Small intestine (tissue), 7 donors: ENCODE measurements around the gene PPP1R12A. TPM values are rescaled to one million over a fixed set of nuclear protein-coding genes. Genes with fewer than 3 reads are reported as not detected.

ENCODE experiments used
- DNase-seq, 2 donors: peaks; one replicate each; pipeline versions ENCODE4 v3.0.0 to v3.0.0-alpha.2; 2013
- FAIRE-seq: peaks from 2 replicates; lab custom pipeline; 2012; peaks lifted over from hg19 to GRCh38; lab: Jason Lieb, UNC
- H3K27ac ChIP-seq, 3 donors: one replicate each; pipeline ENCODE4 v1.5.1; 2013; ENCODE audit warnings: low read length in 2 of 3, mild to moderate bottlenecking in 2 of 3, control low read depth in 1 of 3, inconsistent platforms in 1 of 3, low read depth in 1 of 3, moderate library complexity in 1 of 3
- H3K27me3 ChIP-seq, 3 donors: one replicate each; pipeline ENCODE4 v1.6.1; 2013; ENCODE audit warnings: low read length in 3 of 3, inconsistent platforms in 1 of 3; ENCODE audit not compliant: control insufficient read depth in 3 of 3, insufficient read depth in 3 of 3
- H3K36me3 ChIP-seq, 3 donors: one replicate each; pipeline ENCODE4 v1.6.1; 2013; ENCODE audit warnings: low read length in 3 of 3, inconsistent platforms in 1 of 3, low read depth in 1 of 3, mild to moderate bottlenecking in 1 of 3, moderate library complexity in 1 of 3; ENCODE audit not compliant: control insufficient read depth in 3 of 3, insufficient read depth in 2 of 3
- H3K4me1 ChIP-seq, 3 donors: one replicate each; pipeline ENCODE4 v1.6.1; 2013; ENCODE audit warnings: low read length in 2 of 3, inconsistent platforms in 1 of 3, low read depth in 1 of 3, mild to moderate bottlenecking in 1 of 3, moderate library complexity in 1 of 3; ENCODE audit not compliant: control insufficient read depth in 3 of 3, insufficient read depth in 2 of 3
- H3K4me3 ChIP-seq, 3 donors: one replicate each; pipeline ENCODE4 v1.5.1; 2013; ENCODE audit warnings: low read length in 3 of 3, control low read depth in 1 of 3, inconsistent platforms in 1 of 3, low read depth in 1 of 3, mild to moderate bottlenecking in 1 of 3, moderate library complexity in 1 of 3
- H3K9me3 ChIP-seq, 2 donors: one replicate each; pipeline ENCODE4 v1.6.1; 2013; ENCODE audit warnings: low read depth in 1 of 2, low read length in 1 of 2; ENCODE audit not compliant: control insufficient read depth in 2 of 2, insufficient read depth in 1 of 2
- WGBS, 3 donors: extraction: QIAGEN DNeasy Blood & Tissue Kit; methylation state at CpG; one replicate each; pipeline ENCODE4 v1.1.7; 2013; 5-methylcytosine and 5-hydroxymethylcytosine counted together
- polyA plus RNA-seq, 4 donors: library from polyadenylated mRNA; stranded (reverse) in 3 of 4; unstranded in 1 of 4; fragments of 200-250 nt in 3 of 4; fragments of 120-200 nt in 1 of 4; gene quantifications; one replicate each; pipeline versions ENCODE4 v1.2.1 to v1.2.3, GENCODE V29; 2013
- donor health status: healthy with polysubstance abuse.
- donor health status: control.
- donor health status: control.
- donor health status: Bipolar disorder and iron deficiency.
- donor health status: healthy.

Gene PPP1R12A
- polyA plus RNA-seq, 4 donors = 16.7 to 103 (median 46.5) TPM

GRCh38 chr12:79858518-79858917 lies 76.4 kb downstream of the PPP1R12A start:
- 90 to 96% (median 94%) methylated on average over 1 of the region's 1 CpG for WGBS, 3 donors
- no peak overlapping the region for H3K4me3 ChIP-seq
- peaks cover 0 to 9% of the 10 kb centered on the region in 2 donors for H3K9me3 ChIP-seq
- H3K36me3 ChIP-seq = peaks cover 0 to 12% (median 0%) of the 10 kb centered on the region in 3 donors
- FAIRE-seq (no peak), DNase-seq (no peak)
- no peaks in the 10 kb centered on the region for H3K4me1 ChIP-seq
- no peaks in the 10 kb centered on the region for H3K27me3 ChIP-seq
- no peak overlapping the region for H3K27ac ChIP-seq

- H3K4me1 ChIP-seq = no peaks in the 10 kb centered on the region
- H3K27me3 ChIP-seq = no peaks in the 10 kb centered on the region
- WGBS, 3 donors = 44 to 49% (median 48%) methylated on average over 2 of the region's 2 CpGs
- DNase-seq (no peak), FAIRE-seq (no peak)
- H3K9me3 ChIP-seq = peaks cover 0 to 14% of the 10 kb centered on the region in 2 donors
- H3K4me3 ChIP-seq = no peak overlapping the region
- no peak overlapping the region for H3K27ac ChIP-seq
- peaks cover 0 to 12% (median 0%) of the 10 kb centered on the region in 3 donors for H3K36me3 ChIP-seq
Observed at GRCh38 chr12:79857675-79858074, 77.2 kb downstream of the PPP1R12A start.

GRCh38 chr12:79850610-79851299 lies 84.1 kb downstream of the PPP1R12A start:
- H3K9me3 ChIP-seq = peaks cover 0 to 18% of the 10 kb centered on the region in 2 donors
- H3K36me3 ChIP-seq = peaks cover 0 to 3% (median 2%) of the 10 kb centered on the region in 3 donors
- H3K4me1 ChIP-seq = no peaks in the 10 kb centered on the region
- no peak overlapping the region for H3K27ac ChIP-seq
- FAIRE-seq (no peak), DNase-seq (no peak)
- WGBS, 3 donors = 76 to 89% (median 85%) methylated on average over 1 of the region's 1 CpG
- no peaks in the 10 kb centered on the region for H3K27me3 ChIP-seq
- no peak overlapping the region for H3K4me3 ChIP-seq

- Histone ChIP-seq H3K27me3 (no peaks in the 10 kb centered on the region), H3K27ac (no peak overlapping the region), H3K36me3 (peaks cover 2 to 8% (median 4%) of the 10 kb centered on the region in 3 donors), H3K9me3 (peaks cover 0 to 15% of the 10 kb centered on the region in 2 donors), H3K4me3 (no peak overlapping the region), H3K4me1 (no peaks in the 10 kb centered on the region)
- 36 to 44% (median 38%) methylated on average over 4 of the region's 4 CpGs for WGBS, 3 donors
- FAIRE-seq (no peak), DNase-seq (peak in 1 of 2 donors; percentile 11)
Observed at GRCh38 chr12:79848339-79848738, 86.6 kb downstream of the PPP1R12A start.

GRCh38 chr12:79847417-79847816 lies 87.5 kb downstream of the PPP1R12A start:
- no peak overlapping the region for H3K27ac ChIP-seq
- H3K4me1 ChIP-seq = no peaks in the 10 kb centered on the region
- H3K27me3 ChIP-seq = no peaks in the 10 kb centered on the region
- H3K9me3 ChIP-seq = peaks cover 0 to 8% of the 10 kb centered on the region in 2 donors
- no peak for FAIRE-seq
- H3K4me3 ChIP-seq = no peak overlapping the region
- no peak for DNase-seq
- 42 to 72% (median 51%) methylated on average over 1 of the region's 1 CpG for WGBS, 3 donors
- H3K36me3 ChIP-seq = peaks cover 2 to 12% (median 4%) of the 10 kb centered on the region in 3 donors

GRCh38 chr12:79844693-79845092 lies 90.2 kb downstream of the PPP1R12A start:
- FAIRE-seq = no peak

GRCh38 chr12:79843978-79844377 lies 90.9 kb downstream of the PPP1R12A start:
- WGBS, 3 donors = 96 to 99% (median 96%) methylated on average over 3 of the region's 3 CpGs
- Histone ChIP-seq H3K4me3 (no peak overlapping the region), H3K9me3 (peaks cover 0 to 6% of the 10 kb centered on the region in 2 donors), H3K4me1 (no peaks in the 10 kb centered on the region), H3K27ac (no peak overlapping the region), H3K27me3 (no peaks in the 10 kb centered on the region), H3K36me3 (peaks cover 2 to 15% (median 11%) of the 10 kb centered on the region in 3 donors)
- FAIRE-seq (no peak), DNase-seq (no peak)

More at GRCh38 chr12:79844693-79845092, 90.2 kb downstream of the PPP1R12A start:
- no peaks in the 10 kb centered on the region for H3K27me3 ChIP-seq
- no peak overlapping the region for H3K4me3 ChIP-seq
- no peak overlapping the region for H3K27ac ChIP-seq
- H3K4me1 ChIP-seq = no peaks in the 10 kb centered on the region
- H3K36me3 ChIP-seq = peaks cover 2 to 12% (median 5%) of the 10 kb centered on the region in 3 donors
- H3K9me3 ChIP-seq = no peaks in the 10 kb centered on the region
- no peak for DNase-seq

- H3K36me3 ChIP-seq = peaks cover 2 to 22% (median 12%) of the 10 kb centered on the region in 3 donors
- peaks cover 0 to 18% of the 10 kb centered on the region in 2 donors for H3K9me3 ChIP-seq
- no peak overlapping the region for H3K4me3 ChIP-seq
- no peak for DNase-seq
- no peaks in the 10 kb centered on the region for H3K4me1 ChIP-seq
- no peak overlapping the region for H3K27ac ChIP-seq
- no peaks in the 10 kb centered on the region for H3K27me3 ChIP-seq
- FAIRE-seq = no peak
- WGBS, 3 donors = 95 to 100% (median 96%) methylated on average over 2 of the region's 2 CpGs
Observed at GRCh38 chr12:79842630-79843029, 92.3 kb downstream of the PPP1R12A start.
